ENCODE measurements around the gene DPM2. TPM values are rescaled to one million over a fixed set of nuclear protein-coding genes. Genes with fewer than 3 reads are reported as not detected.

The DPM2 gene
- total RNA-seq, 2 experiments from 2014 or later, result 55.4 to 57.6 TPM

DNA sequence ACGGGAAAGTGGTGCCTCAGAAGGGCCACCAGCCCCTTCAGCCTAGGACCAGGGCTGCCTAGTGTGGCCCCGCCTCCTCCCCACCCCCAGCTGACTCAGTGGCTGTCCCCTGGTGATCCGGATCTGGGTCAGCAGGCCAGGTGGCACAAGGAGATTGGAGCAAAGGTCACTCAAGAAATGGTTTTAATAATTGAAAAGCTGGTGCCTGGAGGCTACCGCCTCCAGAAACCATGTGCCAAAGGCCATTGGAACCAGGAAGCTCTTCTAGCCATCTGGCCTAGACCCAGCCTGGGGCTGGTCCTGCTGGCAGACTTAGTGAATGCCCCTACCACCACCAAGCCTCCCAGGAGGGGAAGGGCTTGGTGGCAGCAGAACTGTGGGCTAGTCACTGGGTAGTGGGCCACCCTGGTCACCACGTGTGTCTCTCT is 22.3 kb downstream of the DPM2 start:
- H3K27ac Mint-ChIP-seq, result peak overlapping the region; percentile 96
- DNase-seq, result no peak
- H3K4me3 Mint-ChIP-seq, result peak overlapping the region; percentile 89
- peaks cover 65% of the 10 kb centered on the region for H3K4me1 Mint-ChIP-seq
- H3K36me3 Mint-ChIP-seq, result peaks cover 23% of the 10 kb centered on the region
- H3K9me3 Mint-ChIP-seq, result no peaks in the 10 kb centered on the region
- no peaks in the 10 kb centered on the region for H3K27me3 Mint-ChIP-seq

DNA sequence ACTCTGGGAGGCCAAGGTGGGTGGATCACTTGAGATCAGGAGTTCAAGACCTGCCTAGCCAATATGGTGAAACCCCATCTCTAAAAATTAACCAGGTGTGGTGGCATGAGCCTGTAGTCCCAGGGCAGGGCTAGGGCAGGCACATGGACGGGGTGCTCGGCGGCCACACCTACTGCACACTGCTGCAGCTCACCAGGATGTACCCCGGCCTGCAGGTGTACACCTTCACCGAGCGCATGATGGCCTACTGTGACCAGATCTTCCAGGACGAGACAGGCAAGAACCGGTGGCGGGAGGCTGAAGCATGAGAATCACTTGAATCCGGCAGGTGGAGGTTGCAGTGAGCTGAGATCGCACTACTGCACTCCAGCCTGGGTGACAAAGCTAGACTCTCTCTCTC is 24.0 kb downstream of the DPM2 start:
- Mint-ChIP-seq H3K36me3 (peaks cover 25% of the 10 kb centered on the region), H3K4me1 (peaks cover 57% of the 10 kb centered on the region), H3K4me3 (no peak overlapping the region), H3K9me3 (no peaks in the 10 kb centered on the region), H3K27ac (peak overlapping the region; percentile 16), H3K27me3 (no peaks in the 10 kb centered on the region)
- DNase-seq, result no peak

GRCh38 chr9:127912882-127913281 is 24.8 kb downstream of the DPM2 start:
- Mint-ChIP-seq H3K9me3 (no peaks in the 10 kb centered on the region), H3K27ac (peak overlapping the region; percentile 15), H3K27me3 (no peaks in the 10 kb centered on the region), H3K36me3 (peaks cover 25% of the 10 kb centered on the region), H3K4me1 (peaks cover 49% of the 10 kb centered on the region), H3K4me3 (no peak overlapping the region)
- no peak for DNase-seq

GRCh38 chr9:127912296-127912695 is 25.4 kb downstream of the DPM2 start:
- DNase-seq, result no peak
- Mint-ChIP-seq H3K27ac (no peak overlapping the region), H3K36me3 (peaks cover 25% of the 10 kb centered on the region), H3K27me3 (no peaks in the 10 kb centered on the region), H3K4me3 (no peak overlapping the region), H3K9me3 (no peaks in the 10 kb centered on the region), H3K4me1 (peaks cover 47% of the 10 kb centered on the region)

GRCh38 chr9:127910613-127911205 is 26.9 kb downstream of the DPM2 start:
- Mint-ChIP-seq H3K4me3 (no peak overlapping the region), H3K27me3 (no peaks in the 10 kb centered on the region), H3K9me3 (no peaks in the 10 kb centered on the region), H3K4me1 (peaks cover 57% of the 10 kb centered on the region), H3K36me3 (peaks cover 25% of the 10 kb centered on the region), H3K27ac (peak overlapping the region; percentile 88)
- DNase-seq, result no peak

DNA sequence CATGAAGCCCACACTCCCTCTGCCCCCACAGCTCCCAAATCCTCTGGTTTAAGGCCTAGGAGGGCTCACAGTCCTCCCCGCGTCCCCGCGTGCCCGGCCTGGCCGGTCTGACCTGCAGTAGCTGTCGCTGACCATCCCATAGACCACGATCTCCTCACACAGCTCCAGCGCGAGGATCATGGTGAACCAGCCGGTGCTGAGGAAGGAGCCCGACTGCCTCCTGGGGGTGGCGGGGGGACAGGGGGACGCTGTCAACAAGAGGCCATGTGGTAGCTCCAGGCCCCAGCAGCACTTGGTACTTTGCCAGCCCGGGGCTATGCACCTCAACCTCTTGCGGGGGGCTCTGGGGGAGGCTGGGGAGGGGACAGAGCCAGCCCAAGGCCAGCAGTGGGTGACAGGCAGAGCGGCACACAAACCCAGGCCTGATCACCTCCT is 27.8 kb downstream of the DPM2 start:
- Mint-ChIP-seq H3K4me1 (peaks cover 62% of the 10 kb centered on the region), H3K27ac (no peak overlapping the region), H3K27me3 (no peaks in the 10 kb centered on the region), H3K9me3 (no peaks in the 10 kb centered on the region), H3K4me3 (no peak overlapping the region), H3K36me3 (peaks cover 28% of the 10 kb centered on the region)
- DNase-seq, result no peak

DNA sequence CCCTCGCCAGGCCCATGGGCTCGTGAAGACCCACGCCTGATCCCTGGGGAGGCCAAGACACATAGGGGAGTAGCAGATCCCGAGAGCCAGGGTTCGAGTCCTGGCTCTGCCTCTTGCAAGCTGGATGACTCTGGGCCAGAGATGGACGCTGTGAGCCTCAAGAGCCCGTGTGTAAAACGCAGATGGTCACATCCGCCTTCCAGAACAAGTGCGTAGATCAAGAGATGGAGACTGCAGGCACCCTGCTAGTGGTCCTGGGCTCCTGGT is 29.1 kb downstream of the DPM2 start:
- peaks cover 64% of the 10 kb centered on the region for H3K4me1 Mint-ChIP-seq
- H3K27ac Mint-ChIP-seq, result no peak overlapping the region
- H3K27me3 Mint-ChIP-seq, result no peaks in the 10 kb centered on the region
- no peaks in the 10 kb centered on the region for H3K9me3 Mint-ChIP-seq
- H3K36me3 Mint-ChIP-seq, result peaks cover 32% of the 10 kb centered on the region
- H3K4me3 Mint-ChIP-seq, result no peak overlapping the region
- DNase-seq, result no peak

- Mint-ChIP-seq H3K36me3 (peaks cover 33% of the 10 kb centered on the region), H3K4me1 (peaks cover 67% of the 10 kb centered on the region), H3K27me3 (no peaks in the 10 kb centered on the region), H3K4me3 (no peak overlapping the region), H3K9me3 (no peaks in the 10 kb centered on the region), H3K27ac (peak overlapping the region; percentile 69)
- DNase-seq, result no peak
Measured at GRCh38 chr9:127907867-127908659, 29.6 kb downstream of the DPM2 start.

GRCh38 chr9:127905788-127906191 is 31.9 kb downstream of the DPM2 start:
- H3K9me3 Mint-ChIP-seq, result no peaks in the 10 kb centered on the region
- H3K36me3 Mint-ChIP-seq, result peaks cover 19% of the 10 kb centered on the region
- H3K4me1 Mint-ChIP-seq, result peaks cover 54% of the 10 kb centered on the region
- no peaks in the 10 kb centered on the region for H3K27me3 Mint-ChIP-seq
- H3K4me3 Mint-ChIP-seq, result peak overlapping the region; percentile 85
- peak; percentile 74 for DNase-seq
- H3K27ac Mint-ChIP-seq, result peak overlapping the region; percentile 97

DNA sequence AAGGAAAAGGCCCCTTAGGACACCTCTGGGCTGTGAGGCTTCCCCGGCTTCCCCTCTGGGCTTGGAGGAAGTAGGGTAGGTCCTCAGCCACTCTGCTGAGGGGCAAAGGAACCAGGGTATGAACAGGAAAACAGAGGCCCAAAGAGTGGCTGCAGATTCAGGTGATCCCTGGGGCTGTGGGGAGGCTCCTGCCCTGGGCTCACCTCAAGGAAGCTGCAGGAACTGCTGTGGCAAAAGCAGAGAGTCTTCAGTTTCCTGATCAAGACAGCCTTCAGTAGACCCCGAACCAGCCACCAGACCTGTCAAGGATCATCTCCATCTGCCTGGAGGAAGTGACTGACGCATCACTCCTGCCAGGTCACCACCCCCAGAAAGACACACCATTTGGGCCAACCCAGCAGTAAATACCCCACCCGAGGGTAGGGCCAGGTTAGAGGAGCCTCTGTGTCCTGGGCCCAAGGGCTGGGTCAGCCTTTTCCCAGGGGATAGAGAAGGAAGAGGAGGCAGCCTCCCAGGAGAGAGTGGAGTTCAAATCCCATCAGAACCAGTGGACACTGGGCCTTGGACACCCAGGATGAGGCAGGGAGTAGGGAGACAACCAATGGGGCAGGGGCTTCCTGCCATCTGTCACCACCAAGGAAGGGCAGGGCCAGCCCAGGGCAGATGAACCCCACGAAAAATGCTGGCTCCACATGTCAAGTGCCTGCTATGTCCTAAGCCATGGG is 32.5 kb downstream of the DPM2 start:
- Mint-ChIP-seq H3K9me3 (no peaks in the 10 kb centered on the region), H3K4me1 (peaks cover 51% of the 10 kb centered on the region)

GRCh38 chr9:127904561-127905003 is 33.1 kb downstream of the DPM2 start:
- no peak for DNase-seq
- H3K4me1 Mint-ChIP-seq, result peaks cover 54% of the 10 kb centered on the region

More for the DNA sequence above, 32.5 kb downstream of the DPM2 start:
- H3K4me3 Mint-ChIP-seq, result peak overlapping the region; percentile 85
- H3K27me3 Mint-ChIP-seq, result no peaks in the 10 kb centered on the region
- H3K36me3 Mint-ChIP-seq, result peaks cover 17% of the 10 kb centered on the region
- peak overlapping the region; percentile 97 for H3K27ac Mint-ChIP-seq
- peak; percentile 67 for DNase-seq

DNA sequence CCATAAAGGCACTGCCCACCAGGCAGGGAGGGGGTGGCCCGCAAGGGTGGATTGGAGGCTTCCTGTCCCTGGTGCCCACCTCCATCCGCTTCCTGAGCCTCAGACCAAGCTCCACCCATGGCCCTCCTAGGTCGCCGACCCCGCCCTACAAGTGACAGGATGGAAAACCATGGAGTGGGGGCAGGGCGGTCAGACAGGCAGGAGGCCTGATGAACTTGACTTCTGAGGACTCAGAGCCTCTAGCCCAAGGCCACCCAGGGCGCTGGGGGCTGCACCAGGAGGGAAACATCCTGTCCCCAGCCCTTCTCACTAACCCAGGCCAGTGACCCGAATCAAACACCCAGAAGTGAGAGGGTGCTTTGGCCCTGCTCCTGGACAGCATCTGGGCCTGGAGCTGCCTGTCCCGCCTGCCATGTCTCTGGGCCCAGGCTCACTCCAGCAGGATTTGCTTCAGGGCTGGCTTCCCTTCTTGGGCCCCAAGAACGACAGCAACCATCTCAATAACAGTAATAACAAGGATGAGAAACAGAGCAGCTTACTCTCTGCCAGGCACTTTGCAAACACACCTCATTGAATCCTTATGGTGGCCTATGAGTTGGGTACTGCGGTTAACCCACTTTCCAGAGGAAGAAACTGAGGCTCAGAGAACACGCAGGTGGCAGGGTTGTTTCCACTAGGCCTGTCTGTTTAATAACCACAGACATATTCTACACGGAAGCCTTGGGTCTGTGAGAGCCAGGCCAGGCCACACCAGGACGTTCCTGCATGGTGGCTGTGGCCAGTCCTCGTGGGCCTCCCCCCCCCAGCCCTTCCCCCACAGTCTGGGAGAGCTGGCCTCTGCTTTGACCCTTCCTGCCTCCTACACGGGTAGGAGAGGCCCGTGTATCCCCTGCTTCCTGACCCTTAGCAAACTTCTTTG is 33.8 kb downstream of the DPM2 start:
- Mint-ChIP-seq H3K36me3 (peaks cover 15% of the 10 kb centered on the region), H3K27ac (peak overlapping the region; percentile 97), H3K4me1 (peaks cover 54% of the 10 kb centered on the region), H3K9me3 (no peaks in the 10 kb centered on the region), H3K27me3 (no peaks in the 10 kb centered on the region), H3K4me3 (peak overlapping the region; percentile 85)
- DNase-seq, result peak; percentile 91

More at GRCh38 chr9:127904561-127905003, 33.1 kb downstream of the DPM2 start:
- H3K27ac Mint-ChIP-seq, result peak overlapping the region; percentile 97
- H3K27me3 Mint-ChIP-seq, result no peaks in the 10 kb centered on the region
- H3K9me3 Mint-ChIP-seq, result no peaks in the 10 kb centered on the region
- H3K36me3 Mint-ChIP-seq, result peaks cover 16% of the 10 kb centered on the region
- H3K4me3 Mint-ChIP-seq, result peak overlapping the region; percentile 85

GRCh38 chr9:127899128-127899943 is 38.3 kb downstream of the DPM2 start, which contains the start of gene ST6GALNAC6:
ST6GALNAC6 (minus strand) TSS chr9:127899603; CDS start chr9:127897981, 1,622 bp downstream.
- H3K4me3 Mint-ChIP-seq, result peak within 1 kb of the TSS; percentile 88
- peaks cover 36% of the 10 kb centered on the region for H3K4me1 Mint-ChIP-seq

More at GRCh38 chr9:127899128-127899943, 38.3 kb downstream of the DPM2 start, which contains the start of gene ST6GALNAC6:
- peak; percentile 87 for DNase-seq
- no peaks in the 10 kb centered on the region for H3K27me3 Mint-ChIP-seq
- peak within 1 kb of the TSS; percentile 83 for H3K27ac Mint-ChIP-seq
- peaks cover 43% of the 10 kb centered on the region for H3K36me3 Mint-ChIP-seq
- peaks cover 1% of the 10 kb centered on the region for H3K9me3 Mint-ChIP-seq

Data from activated naive CD8-positive, alpha-beta T cell treated with anti-CD3 and anti-CD28 coated beads for 36 hours (primary cell).